Lower leg skin (tissue), 4 donors: ENCODE measurements around the gene ABL2. TPM values are rescaled to one million over a fixed set of nuclear protein-coding genes. Genes with fewer than 3 reads are reported as not detected.

ENCODE experiments used
- DNase-seq, 2 donors: peaks; one replicate each; pipeline ENCODE4 v3.0.0-alpha.2; 2019; ENCODE audit warnings: low spot score in 2 of 2
- H3K4me3 ChIP-seq: fragments of 200-600 bp; sonication (generic); 2 replicates; pipeline ENCODE4 v1.5.1; 2017; ENCODE audit warnings: mild to moderate bottlenecking, low read depth; ENCODE audit not compliant: poor library complexity, severe bottlenecking
- CTCF ChIP-seq, 3 donors: fragments of 450-650 bp; IDR thresholded peaks; one replicate each; pipeline ENCODE4 v1.5.1; 2016; ENCODE audit warnings: antibody characterized with exemption in 3 of 3, mild to moderate bottlenecking in 3 of 3, moderate library complexity in 2 of 3
- POLR2A ChIP-seq, 2 donors: fragments of 450-650 bp; IDR thresholded peaks; one replicate each; pipeline ENCODE4 v1.6.1; 2016 to 2017; ENCODE audit warnings: antibody characterized with exemption in 2 of 2, mild to moderate bottlenecking in 1 of 2, moderate library complexity in 1 of 2
- WGBS, 2 donors: methylation state at CpG; one replicate each; pipeline ENCODE4 v1.1.5; 2018; 5-methylcytosine and 5-hydroxymethylcytosine counted together
- intact Hi-C: fragments of 100-400 bp; cut with DNase I; formaldehyde crosslinking; loops from one replicate; pipeline ENCODE4 v1.15.0; 2023; ENCODE audit warnings: low total_unique reads
- total RNA-seq, 4 donors: library from RNA; depleted of rRNA; stranded (reverse); fragments of >200 nt; gene quantifications; one replicate each; pipeline ENCODE4 v1.1.0, GENCODE V29; 2016

ABL2 gene
- total RNA-seq, 4 donors from 2014 or later = 8.6 to 13.6 (median 11.5) TPM

DNA sequence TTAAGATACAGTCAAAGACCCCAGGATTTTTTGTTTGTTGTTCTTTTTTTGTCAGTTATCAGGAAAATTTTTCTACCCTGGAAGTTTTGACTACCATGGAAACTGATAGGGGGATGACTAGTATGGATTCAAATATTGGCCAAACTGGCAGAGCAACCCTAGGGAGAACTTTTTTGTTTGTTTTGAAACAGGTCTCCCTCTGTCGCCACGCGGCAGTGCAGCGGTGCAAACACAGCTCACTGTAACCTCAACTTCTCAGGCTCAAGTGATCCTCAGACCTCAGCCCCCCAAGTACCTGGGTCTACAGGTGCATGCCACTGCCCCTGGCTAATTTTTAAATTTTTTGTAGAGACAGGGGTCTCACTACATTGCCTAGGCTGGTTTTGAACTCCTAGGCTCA, 101.0 kb downstream of the ABL2 start:
- H3K4me3 ChIP-seq = no peak overlapping the region
- TF ChIP-seq CTCF (IDR thresholded peaks at IDR 0.05) (no peak), POLR2A (IDR thresholded peaks at IDR 0.05) (no peak)
- 95 to 96% methylated on average over 4 of the region's 4 CpGs for WGBS, 2 donors
- DNase-seq = no peak
- intact Hi-C loops = no loop called here

GRCh38 chr1:179127163-179127895, 102.1 kb downstream of the ABL2 start:
- TF ChIP-seq CTCF (IDR thresholded peaks at IDR 0.05) (no peak), POLR2A (IDR thresholded peaks at IDR 0.05) (no peak)
- DNase-seq = no peak
- intact Hi-C loops = no loop called here
- 76 to 77% methylated on average over 5 of the region's 5 CpGs for WGBS, 2 donors
- H3K4me3 ChIP-seq = no peak overlapping the region

- WGBS, 2 donors = 86 to 90% methylated on average over 8 of the region's 8 CpGs
- no peak overlapping the region for H3K4me3 ChIP-seq
- intact Hi-C loops = no loop called here
- no peak for DNase-seq
- no peak for TF ChIP-seq POLR2A (IDR thresholded peaks at IDR 0.05)
- TF ChIP-seq CTCF (IDR thresholded peaks at IDR 0.05) = no peak
These were observed 103.0 kb downstream of the ABL2 start for GRCh38 chr1:179126338-179127060.

DNA sequence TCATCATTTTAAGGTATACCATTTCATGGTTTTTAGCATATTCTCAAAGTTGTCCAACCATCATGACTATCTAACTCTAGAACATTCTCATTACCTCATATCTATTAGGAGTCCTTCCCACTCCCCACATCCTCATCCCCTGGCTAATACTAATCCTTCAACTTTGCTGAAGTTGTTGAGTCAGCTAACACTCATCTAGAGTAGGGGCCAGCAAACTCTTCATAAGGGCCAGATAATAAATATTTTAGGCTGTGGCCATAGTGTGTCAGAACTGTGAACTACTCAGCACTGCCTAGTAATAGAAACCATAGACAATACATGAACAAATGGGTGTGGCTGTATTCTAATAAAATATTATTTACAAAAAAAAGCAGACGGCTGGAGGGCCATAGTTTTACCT, 104.6 kb downstream of the ABL2 start:
- intact Hi-C loops = no loop called here
- TF ChIP-seq POLR2A (IDR thresholded peaks at IDR 0.05) = no peak
- no peak for TF ChIP-seq CTCF (IDR thresholded peaks at IDR 0.05)
- H3K4me3 ChIP-seq = no peak overlapping the region
- 44 to 62% methylated on average over 1 of the region's 1 CpG for WGBS, 2 donors
- DNase-seq = no peak

DNA sequence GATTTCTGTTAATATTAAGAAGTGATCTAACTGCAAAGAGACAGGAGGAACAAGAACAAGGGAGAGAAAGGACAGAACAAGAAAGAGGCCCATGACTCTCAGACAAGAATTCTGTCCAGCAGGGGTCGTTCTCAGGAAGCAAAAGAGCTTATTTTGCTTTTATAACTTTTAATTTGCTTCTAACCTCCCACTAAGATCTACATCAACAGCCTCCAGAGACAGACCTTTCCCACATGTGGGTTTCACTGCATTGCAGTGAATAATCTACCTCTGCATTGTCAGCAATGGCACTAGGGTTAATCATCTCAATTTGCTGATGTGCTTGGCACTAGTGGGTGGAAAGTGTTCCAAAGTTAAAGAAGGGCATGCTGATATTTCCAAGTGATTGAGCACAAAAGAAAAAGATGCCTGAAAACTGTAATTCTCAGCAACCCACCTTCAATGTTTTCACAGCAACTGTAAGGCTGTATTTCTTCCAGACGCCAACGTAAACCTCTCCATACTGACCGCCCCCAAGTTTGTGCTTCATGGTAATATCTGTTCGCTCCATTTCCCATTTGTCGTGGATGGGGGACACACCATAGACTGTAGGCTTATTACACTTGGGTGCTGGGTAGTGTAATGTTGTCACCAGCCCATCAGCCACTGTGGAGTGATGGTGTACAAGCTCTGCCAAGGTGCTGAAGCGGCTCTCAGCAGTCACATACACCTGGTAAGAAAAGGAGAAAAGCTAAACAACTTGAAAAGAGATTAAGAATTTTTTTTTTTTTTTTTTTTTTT, 108.1 kb downstream of the ABL2 start:
- TF ChIP-seq POLR2A (IDR thresholded peaks at IDR 0.05) (no peak), CTCF (IDR thresholded peaks at IDR 0.05) (no peak)
- H3K4me3 ChIP-seq = no peak overlapping the region
- intact Hi-C loops = no loop called here
- 84% methylated on average over 7 of the region's 7 CpGs for WGBS, 2 donors
- no peak for DNase-seq
